ENCODE data around the gene DOK4.
"Not testable (repeated sequence)": the region's sequence is repeated elsewhere in the genome, so short reads cannot be mapped to it uniquely, and the experiment has no call there.

The DOK4 gene

DNA sequence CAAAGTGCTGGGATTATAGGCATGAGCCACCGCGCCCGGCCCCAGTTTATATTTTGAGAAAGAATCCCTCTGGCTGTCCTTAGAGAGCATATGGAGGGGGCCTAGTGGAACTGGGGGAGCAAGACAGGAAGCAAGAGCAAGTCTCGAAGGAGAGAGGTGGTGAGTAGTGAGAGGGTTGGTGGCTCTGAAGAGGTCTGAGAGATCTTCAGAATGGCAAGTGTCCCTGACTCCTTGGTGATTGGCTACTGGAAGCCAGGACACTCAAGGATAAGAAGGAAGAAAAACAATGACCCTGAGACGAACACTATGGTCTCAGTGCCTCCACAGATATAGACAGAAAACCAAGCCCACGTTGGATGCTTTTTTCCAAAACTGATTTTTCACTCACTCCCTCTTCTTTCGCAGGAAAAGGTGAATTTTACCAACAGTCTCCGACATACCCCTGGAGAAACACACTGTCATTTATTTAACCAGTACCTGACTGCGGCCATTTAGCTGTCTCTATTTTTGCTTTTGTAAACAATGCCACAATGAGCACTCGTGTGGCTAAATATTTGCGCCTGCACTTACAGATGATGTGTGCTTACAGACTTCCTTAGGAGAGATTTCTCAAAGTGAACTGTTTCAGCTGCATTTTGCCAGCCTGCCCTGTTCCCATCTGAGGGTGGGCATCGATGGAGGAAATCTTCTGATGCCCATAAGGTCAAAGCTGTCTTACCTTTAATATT is 15.9 kb upstream of the DOK4 start:
- DNase-seq (ENCODE audit: low read depth in 1 of 2, low spot score in 1 of 2), result no peak

DNA sequence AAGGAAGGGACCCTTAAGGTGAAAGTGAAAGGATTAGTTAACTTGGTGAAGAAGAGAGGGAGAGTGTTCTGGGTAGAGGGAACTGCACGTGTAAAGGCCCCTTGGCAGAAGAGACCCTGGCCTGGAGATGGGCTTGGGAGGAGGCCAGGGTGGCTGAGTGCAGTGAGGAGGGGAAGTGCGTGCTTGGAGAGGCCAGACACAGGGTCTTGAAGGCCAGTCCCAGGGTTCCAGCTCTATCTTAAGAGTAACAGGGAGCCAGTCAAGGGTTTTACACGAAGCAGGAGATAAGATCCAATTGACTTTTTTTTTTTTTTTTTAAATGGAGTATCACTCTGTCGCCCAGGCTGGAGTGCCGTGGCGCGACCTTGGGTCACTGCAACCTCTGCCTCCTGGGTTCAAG is 15.2 kb upstream of the DOK4 start:
- DNase-seq (ENCODE audit: low read depth in 1 of 2, low spot score in 1 of 2), result no peak

DNA sequence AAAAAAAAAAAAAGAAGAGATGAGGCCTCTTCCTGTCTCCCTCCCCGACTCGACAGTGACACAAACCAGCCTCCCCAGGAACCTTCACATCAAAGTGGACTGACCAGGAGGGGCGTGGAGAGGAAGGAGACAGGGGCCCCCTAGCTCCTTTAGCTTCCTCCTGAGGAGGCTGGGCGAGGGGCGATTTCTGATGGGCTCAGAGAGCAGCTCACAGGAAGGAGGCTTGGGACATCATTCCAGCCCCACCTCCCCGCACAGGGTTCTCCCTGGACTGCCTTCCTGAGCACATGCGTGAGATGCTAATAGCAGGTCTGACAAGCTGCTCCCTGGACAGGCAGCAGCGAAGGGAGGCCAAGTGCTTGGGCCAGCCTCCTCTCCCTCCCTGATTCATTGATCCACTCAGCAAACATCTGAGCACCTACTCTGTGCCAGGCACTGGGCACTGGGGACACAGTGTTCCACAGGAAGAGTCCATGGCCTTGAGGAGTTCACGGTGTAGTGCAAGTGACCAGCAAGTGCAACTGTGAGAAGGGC is 14.4 kb upstream of the DOK4 start:
- DNase-seq (ENCODE audit: low read depth in 1 of 2, low spot score in 1 of 2), result no peak

DNA sequence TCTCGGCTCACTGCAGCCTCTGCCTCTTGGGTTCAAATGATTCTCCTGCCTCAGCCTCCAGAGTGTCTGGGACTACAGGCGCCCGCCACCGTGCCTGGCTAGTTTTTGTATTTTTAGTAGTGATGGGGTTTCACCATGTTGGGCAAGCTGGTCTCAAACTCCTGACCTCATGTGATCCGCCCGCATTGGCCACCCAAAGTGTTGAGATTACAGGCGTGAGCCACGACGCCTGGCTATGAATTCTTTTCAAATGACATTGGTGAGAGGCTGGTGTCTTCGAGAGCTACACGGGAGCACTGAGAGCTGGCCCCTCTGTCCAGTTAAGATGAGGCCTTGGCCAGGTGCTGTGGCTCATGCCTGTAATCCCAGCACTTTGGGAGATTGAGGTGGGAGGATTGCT is 13.6 kb upstream of the DOK4 start:
- DNase-seq (ENCODE audit: low read depth in 1 of 2, low spot score in 1 of 2), result not testable (repeated sequence)

DNA sequence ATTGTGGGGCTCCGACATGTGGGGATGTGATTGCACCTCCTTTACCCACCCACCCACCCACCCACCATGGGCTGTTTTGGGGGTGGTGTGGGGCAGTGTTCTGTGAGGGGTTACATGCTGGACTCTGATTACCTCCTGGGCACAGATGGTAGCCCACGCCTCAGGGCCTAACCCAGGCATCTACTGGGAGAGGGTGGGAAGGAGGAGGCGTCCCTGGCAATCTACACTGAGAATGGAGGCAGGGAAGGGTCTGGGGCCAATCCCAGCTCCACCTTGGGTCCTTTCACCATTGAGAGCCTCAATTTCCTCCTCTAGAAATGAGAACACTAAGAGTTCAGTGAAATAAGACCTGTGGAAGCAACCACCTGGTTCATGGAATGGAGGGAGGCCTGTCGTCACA is 11.7 kb upstream of the DOK4 start:
- DNase-seq (ENCODE audit: low read depth in 1 of 2, low spot score in 1 of 2), result no peak

DNA sequence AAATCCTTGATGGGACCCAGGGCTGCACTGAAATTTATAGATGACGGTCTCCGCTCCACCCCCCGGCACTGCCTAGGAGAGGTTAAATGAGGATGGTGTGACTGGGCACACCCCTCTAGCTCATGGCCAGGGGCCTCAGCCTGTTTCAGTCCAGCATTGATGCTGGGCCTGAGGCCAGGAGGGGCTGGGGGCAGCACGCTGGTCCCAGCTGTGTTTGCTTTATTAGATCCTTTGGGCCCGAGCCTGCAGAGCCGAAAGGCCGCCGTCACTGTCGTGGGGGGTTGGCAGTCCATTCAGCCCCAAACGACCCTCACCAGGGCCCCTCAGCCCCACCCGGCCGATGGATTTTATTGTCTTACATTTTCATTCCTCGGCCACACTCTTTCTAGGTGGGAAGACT is 10.8 kb upstream of the DOK4 start:
- no peak for DNase-seq (ENCODE audit: low read depth in 1 of 2, low spot score in 1 of 2)

DNA sequence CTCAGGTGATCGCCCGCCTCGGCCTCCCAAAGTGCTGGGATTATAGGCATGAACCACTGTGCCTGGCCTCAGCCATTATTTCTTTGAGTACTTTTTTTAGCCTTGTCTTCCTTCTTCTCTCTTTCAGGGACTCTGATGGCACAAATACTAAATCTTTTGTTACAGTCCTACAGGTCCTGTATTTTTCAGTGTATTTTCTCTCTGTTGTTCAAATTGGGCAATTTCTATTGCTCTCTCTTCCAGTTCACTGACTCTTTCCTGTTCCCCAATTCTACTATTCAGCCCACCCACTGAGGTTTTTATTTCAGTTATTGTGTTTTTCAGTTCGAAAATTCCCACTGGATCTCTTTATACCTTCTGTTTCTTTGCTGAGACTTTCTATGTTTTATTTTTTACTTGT is 7.5 kb upstream of the DOK4 start:
- no peak for DNase-seq (ENCODE audit: low read depth in 1 of 2, low spot score in 1 of 2)

DNA sequence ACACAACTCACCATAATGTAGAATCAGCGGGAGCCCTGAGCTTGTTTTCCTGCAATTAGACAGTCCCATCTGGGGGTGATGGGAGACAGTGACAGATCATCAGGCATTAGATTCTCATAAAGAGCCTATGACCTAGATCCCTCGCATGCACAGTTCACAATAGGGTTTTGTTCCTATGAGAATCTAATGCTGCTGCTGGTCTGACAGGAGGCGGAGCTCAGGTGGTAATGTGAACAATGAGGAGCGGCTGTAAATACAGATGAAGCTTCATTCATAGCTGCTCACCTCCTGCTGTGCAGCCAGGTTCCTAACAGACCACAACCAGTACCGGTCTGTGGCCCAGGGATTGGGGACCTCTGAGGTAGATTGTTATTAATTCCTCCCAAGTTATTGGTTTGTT is 2.9 kb upstream of the DOK4 start:
- DNase-seq (ENCODE audit: low read depth in 1 of 2, low spot score in 1 of 2), result no peak

DNA sequence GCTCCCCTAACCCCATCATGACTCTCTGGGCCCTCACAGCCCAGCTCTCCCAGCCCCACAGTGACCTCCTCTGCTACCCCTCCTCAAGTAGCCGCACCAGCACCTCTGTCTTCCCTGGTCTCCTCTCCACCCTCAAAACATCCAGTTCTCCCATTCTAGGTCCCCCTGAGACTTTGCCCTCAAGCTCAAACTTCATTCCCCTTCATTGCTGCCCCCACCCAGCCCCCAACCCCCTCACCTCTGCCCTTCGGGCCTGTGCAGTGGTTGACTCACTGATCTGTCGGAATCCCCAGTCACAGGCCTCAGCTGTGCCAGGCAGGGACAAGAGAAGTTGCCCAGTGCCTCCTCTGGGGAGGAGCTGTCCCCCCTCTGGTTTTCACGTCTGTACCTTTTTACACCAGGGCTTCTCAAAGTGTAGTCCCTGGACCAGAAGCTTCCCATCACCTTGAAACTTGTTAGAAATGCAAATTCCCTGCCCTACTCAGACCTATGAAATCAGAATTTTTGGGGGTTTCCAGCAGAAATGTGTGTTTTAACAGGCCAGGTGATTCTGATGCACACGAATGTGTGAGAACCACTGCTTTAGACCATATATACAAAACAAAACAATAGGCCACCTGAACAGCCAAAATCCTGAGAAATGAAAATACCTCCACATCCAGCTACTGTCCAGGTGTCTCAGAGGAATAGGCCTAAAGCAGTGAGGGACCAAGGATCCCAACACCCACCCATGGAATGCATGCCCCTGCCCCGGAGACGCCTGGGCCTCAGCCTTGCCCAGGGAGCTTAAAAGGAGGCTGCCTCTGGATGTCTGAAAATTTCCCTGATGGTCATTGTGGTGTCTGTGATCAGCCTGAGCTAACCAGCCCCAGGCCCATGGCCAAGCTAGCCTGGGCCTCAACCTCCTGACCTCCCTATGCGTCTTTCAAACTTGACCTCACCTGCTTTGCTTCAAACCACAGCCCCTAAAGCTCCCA is 853 bp upstream of the DOK4 start:
- no peak for DNase-seq (ENCODE audit: low read depth in 1 of 2, low spot score in 1 of 2)

DNA sequence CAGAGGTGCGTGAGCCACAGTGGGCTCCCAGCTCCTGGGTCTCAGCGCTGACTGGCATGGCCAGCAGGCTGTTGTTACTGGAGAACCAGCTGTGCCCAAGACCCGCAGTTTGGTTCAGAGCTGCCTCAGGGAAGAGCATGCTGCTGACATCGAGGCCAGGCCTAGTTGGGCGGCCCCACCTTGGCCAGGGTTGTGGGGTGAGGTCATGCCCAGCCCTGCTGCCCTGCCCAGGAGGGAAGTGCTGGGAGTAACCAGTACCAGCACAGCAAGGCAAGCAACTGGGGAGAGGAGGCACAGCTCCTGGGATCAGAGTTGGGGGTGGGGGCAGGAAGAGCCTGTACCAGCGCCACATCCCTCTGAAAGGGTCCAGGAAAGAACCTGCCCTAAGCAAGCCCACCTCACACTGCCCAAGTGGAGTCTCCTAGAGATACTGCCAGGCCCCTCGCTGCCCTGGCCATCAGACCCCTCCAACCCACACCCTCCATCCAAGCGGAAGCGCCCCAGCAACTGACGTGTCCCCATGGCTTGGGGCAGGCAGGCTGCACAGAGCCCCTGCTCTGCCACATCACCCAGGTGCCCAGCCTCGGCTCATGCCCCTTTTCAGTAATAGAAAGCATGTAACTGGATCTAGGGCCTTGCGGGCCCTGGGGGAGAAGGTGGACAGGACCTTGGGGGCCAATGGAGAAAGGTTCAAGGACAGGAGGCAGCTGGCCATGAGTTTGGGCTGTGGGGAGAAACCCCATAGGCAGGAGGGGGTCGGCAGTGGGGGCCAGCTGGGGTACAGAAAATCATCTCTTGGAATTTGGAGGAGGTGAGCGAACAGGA is 990 bp downstream of the DOK4 start:
- no peak for DNase-seq (ENCODE audit: low read depth in 1 of 2, low spot score in 1 of 2)

DNA sequence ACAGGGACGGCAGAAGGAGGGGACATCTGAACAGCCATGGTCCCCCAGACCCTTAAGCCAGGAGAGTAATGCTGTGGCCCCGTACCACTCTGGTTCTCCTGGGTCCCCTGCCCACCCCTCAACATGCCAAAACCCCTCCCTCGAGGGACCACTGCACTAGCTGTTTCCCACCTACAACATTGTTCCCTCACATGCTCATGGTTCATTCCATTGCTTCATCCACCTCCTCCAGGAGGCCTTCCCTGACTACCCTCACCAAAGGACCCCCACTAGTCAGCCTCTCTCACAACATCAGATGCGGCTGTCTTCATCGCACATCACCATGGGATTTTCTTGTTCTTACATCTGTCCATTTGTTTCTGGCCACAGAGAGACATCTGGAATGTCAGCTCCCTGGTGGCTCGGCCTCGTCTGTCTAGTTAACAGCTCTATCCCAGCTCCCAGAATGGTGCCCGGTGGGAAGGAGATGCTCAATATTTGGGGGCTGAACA is 1.7 kb downstream of the DOK4 start:
- DNase-seq (ENCODE audit: low read depth in 1 of 2, low spot score in 1 of 2), result no peak

DNA sequence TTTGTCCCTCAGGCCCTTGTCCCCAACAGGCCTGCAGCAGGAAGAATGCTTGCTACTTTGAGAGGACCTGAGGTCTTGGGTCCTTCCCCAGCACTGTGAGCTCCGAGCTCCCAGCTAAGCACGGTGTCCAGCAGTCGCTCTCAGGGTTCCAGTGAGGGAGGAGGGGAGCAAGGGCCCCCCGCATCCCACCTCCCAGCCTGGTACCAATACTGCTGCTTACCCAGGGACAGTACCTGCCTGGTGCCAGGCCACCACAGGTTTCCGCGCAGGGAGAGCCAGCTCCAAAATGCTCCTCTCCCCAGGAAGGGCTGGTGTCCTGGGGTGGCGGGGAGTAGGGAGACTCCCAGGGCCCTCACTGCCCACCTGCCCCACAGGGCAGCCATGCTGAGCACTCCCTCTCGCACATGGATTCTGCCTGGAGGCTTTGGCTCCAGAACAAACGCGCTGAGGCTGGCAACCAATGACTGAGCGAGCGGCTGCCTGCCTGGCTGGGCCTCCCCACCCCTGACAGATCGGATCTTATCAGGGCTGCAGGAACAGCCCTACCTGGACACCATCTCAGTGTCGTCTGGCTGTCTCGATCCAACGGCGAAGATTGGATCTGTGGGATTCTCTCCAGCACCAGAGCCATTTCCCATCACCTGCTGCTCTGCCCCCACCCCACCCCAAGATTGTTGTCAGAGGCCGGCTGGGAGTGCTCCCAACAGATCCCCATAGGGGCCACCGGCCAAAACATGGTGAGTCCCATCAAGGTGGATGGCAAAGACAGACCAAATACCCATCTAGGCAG is 2.4 kb downstream of the DOK4 start:
- DNase-seq (ENCODE audit: low read depth in 1 of 2, low spot score in 1 of 2), result no peak

DNA sequence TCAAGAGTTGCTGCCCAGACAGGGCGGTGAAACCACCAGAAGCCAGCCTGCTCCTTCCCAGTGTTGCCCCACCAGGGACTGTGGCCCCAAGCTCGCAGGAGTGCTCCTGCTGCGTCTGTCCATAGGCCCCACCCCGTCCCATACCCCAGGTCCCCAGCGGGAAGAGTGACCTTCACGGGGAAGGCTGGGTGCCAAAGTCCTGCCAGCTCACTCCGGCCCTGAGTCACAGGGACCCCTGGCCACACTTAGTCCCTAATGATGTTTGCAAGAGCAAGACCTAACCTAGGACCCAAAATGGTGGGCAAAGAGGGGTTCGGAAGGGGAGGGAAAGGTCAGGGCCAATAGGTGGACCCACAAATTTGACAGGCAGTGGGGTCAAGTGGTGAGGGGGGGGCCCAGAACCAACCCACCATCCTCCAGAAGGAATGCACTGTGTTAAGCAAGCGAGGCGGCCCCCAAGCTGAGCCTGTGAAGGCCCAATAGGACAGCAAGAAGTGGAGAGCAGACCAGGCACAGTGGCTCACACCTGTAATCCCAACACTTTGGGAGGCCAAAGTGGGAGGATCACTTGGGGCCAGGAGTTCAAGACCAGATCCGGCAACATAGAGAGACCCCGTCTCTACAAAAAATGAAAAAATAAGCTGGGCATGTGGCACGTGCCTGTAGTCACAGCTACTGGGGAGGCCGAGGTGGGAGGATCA is 3.3 kb downstream of the DOK4 start:
- no peak for DNase-seq (ENCODE audit: low read depth in 1 of 2, low spot score in 1 of 2)

DNA sequence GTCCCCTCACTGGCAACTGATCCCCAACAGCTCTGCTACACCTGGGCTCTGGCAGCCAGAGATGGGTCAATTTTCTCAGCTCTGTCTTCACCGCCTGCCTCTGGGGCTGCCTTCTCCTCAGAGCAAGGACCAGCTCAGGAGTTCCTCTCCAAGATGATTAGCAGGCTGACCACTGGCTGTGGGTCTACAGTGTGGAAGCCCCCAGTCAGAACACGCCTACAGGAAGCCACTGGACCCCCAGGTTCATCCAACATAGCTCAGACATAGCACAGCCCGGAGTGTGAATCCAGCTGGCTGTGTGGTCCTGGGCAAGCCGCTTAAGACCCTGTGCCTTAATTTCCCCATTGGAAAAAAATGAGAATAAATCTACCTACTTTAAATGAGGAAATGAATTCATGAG is 4.9 kb downstream of the DOK4 start:
- DNase-seq (ENCODE audit: low read depth in 1 of 2, low spot score in 1 of 2), result no peak

DNA sequence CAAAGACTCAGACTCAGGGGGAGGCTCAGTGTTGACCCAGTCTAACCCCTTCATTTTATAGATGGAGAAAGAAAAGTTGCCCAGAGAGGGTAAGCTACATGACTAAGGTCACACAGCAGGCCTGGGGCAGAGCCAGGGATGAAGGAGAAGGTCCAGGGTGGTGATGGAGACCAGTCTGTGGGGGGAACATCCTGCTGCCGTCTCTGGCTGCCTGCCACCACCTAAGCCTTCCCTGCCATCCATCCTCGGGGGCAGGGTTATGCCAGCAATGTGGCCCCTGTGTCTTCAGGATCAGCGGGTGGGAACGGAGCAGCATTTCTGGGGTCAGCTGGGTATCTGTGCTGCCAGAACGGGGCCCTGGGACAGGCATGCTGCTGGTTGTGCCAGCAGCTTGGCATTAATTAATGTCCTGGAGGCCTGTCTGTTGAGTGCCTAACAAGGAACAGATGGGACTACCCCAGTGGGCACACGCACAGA is 5.5 kb downstream of the DOK4 start:
- no peak for DNase-seq (ENCODE audit: low read depth in 1 of 2, low spot score in 1 of 2)

DNA sequence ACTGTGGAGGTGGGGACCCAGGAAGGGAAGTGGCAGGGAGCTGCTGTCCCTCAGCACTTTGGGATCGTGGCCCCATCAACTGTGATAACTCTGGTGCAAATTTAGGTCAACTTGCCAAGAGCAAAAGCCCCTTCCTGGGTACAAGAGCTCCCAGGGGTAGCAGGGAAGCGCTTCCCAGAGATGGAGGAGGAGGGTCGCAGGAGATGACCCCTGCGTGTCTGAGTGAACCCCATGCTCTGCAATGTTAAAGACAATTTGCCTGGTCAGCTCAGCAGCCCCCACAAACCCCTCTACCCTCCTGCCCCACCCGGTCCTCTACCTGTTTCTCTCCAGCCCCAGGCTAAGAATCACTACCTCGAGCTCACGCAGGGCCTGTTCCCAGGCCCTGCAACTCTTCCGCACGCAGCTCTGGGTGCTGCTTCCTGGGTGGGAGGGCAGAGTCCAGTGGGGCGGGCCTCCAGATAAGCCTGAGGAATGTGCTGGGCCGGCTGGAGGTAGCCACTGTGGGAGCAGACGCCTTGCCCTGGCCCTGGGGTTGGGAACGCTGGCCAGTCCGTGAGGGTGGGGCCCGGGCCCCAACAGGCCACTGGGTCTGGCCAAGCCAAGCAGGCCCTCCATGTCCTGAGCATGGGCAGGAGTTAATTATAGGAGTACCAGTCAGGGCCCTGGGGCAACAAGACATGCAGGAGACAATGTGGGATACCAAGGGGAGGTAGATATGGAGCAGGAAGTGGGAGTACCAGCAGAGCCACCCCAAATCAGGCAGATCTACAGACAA is 6.1 kb downstream of the DOK4 start:
- DNase-seq (ENCODE audit: low read depth in 1 of 2, low spot score in 1 of 2), result no peak

DNA sequence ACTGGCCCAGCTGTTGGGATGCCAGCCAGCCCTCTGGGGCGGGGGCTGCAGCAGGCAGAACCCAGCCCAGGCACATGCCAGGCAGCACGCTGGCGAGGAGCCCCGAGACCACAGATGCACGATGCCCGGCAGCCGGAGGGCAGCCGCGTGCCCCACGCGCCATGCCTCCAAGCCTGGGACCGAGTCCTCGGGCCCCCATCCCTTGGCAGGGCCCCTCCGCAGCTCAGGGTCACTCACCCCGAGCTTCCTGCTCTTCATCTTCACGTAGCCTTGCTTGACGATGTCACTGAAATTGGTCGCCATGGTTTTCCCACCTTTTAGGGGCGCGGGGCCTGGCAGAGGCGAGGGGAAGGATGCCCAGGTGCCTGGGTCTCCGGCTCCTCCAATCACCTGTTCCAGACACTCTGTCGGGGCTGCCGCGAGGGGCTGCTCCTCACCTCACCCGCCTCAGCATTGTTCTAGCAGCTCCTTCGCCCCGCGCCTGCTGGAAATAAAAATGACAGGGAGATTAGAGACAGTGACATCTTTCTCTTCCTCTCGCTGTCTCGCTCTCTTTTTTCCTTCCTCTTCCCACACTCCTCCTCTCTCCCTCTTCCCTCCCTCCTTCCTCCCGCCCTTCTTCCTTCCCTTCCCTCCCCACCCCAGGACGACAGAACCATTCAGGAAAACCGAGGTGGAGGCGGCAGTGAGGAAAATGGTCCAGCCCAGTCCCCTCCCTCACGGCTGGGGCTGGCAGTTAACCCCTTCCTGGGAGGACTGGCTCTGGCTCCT is 6.9 kb downstream of the DOK4 start:
- DNase-seq (ENCODE audit: low read depth in 1 of 2, low spot score in 1 of 2), result no peak
